ENCODE data around the gene PARP8. TPM values are rescaled to one million over a fixed set of nuclear protein-coding genes. Genes with fewer than 3 reads are reported as not detected.
"Not testable (repeated sequence)": the region's sequence is repeated elsewhere in the genome, so short reads cannot be mapped to it uniquely, and the experiment has no call there.

Gene PARP8
- total RNA-seq, 4 donors from 2014 or later = 6.5 to 25.2 (median 12.3) TPM

GRCh38 chr5:50691399-50692016, 25.1 kb downstream of the PARP8 start:
- Histone ChIP-seq H3K4me1 (no peaks in the 10 kb centered on the region), H3K36me3 (peaks cover 0 to 1% (median 0%) of the 10 kb centered on the region in 3 donors), H3K9me3 (no peaks in the 10 kb centered on the region), H3K27me3 (no peaks in the 10 kb centered on the region), H3K27ac (no peak overlapping the region), H3K4me3 (no peak overlapping the region)
- 87% methylated on average over 5 of the region's 5 CpGs for WGBS, 2 donors
- TF ChIP-seq POLR2A (IDR thresholded peaks at IDR 0.05) (no peak), CTCF (IDR thresholded peaks at IDR 0.05) (no peak)
- no peak for DNase-seq
- intact Hi-C loops (cut with DNase I) = no loop called here

- intact Hi-C loops (cut with DNase I) = no loop called here
- H3K27me3 ChIP-seq = no peaks in the 10 kb centered on the region
- H3K9me3 ChIP-seq = no peaks in the 10 kb centered on the region
- H3K36me3 ChIP-seq = no peaks in the 10 kb centered on the region
- no peak overlapping the region for H3K27ac ChIP-seq
- TF ChIP-seq POLR2A (IDR thresholded peaks at IDR 0.05) = no peak
- TF ChIP-seq CTCF (IDR thresholded peaks at IDR 0.05) = no peak
- no peak for DNase-seq
- H3K4me1 ChIP-seq = no peaks in the 10 kb centered on the region
- no peak overlapping the region for H3K4me3 ChIP-seq
These were observed 27.7 kb downstream of the PARP8 start for GRCh38 chr5:50694027-50694590.

- H3K9me3 ChIP-seq; H3K4me3 ChIP-seq; intact Hi-C loops (cut with DNase I); H3K4me1 ChIP-seq; H3K27ac ChIP-seq; H3K27me3 ChIP-seq; DNase-seq; H3K36me3 ChIP-seq: not testable (repeated sequence)
- WGBS, 2 donors = 86 to 92% methylated on average over 4 of the region's 4 CpGs
These were observed 28.2 kb downstream of the PARP8 start for GRCh38 chr5:50694626-50695025.

- 71 to 95% methylated on average over 1 of the region's 1 CpG for WGBS, 2 donors
- Histone ChIP-seq H3K27ac (no peak overlapping the region), H3K4me3 (no peak overlapping the region), H3K4me1 (no peaks in the 10 kb centered on the region), H3K36me3 (no peaks in the 10 kb centered on the region), H3K27me3 (no peaks in the 10 kb centered on the region), H3K9me3 (no peaks in the 10 kb centered on the region)
- no peak for TF ChIP-seq CTCF (IDR thresholded peaks at IDR 0.05)
- no peak for TF ChIP-seq POLR2A (IDR thresholded peaks at IDR 0.05)
- no peak for DNase-seq
- intact Hi-C loops (cut with DNase I) = no loop called here
These were observed 31.3 kb downstream of the PARP8 start for GRCh38 chr5:50697739-50698138.

GRCh38 chr5:50699737-50700136, 33.3 kb downstream of the PARP8 start:
- no peaks in the 10 kb centered on the region for H3K9me3 ChIP-seq
- DNase-seq = no peak
- intact Hi-C loops (cut with DNase I) = no loop called here
- no peaks in the 10 kb centered on the region for H3K27me3 ChIP-seq
- H3K4me1 ChIP-seq = no peaks in the 10 kb centered on the region
- H3K27ac ChIP-seq = no peak overlapping the region
- no peaks in the 10 kb centered on the region for H3K36me3 ChIP-seq
- WGBS, 2 donors = 95% methylated on average over 2 of the region's 2 CpGs
- TF ChIP-seq CTCF (IDR thresholded peaks at IDR 0.05) = no peak
- TF ChIP-seq POLR2A (IDR thresholded peaks at IDR 0.05) = no peak
- H3K4me3 ChIP-seq = no peak overlapping the region

GRCh38 chr5:50700706-50701105, 34.3 kb downstream of the PARP8 start:
- no peak for TF ChIP-seq POLR2A (IDR thresholded peaks at IDR 0.05)
- no peak for TF ChIP-seq CTCF (IDR thresholded peaks at IDR 0.05)
- intact Hi-C loops (cut with DNase I) = no loop called here
- Histone ChIP-seq H3K27ac (no peak overlapping the region), H3K36me3 (no peaks in the 10 kb centered on the region), H3K9me3 (no peaks in the 10 kb centered on the region), H3K4me1 (no peaks in the 10 kb centered on the region), H3K27me3 (no peaks in the 10 kb centered on the region), H3K4me3 (no peak overlapping the region)
- DNase-seq = no peak
- WGBS, 2 donors = 83 to 91% methylated on average over 4 of the region's 4 CpGs
